Heart left ventricle (tissue), 13 donors: Measurements from ENCODE around the gene RAB43.

Source experiments
- CTCF ChIP-seq, 12 donors: fragments of 200-600 bp; sonication (generic) in 4 of 12; IDR thresholded peaks; one replicate each; pipeline versions ENCODE4 v1.5.0 to v1.8.0; 2018 to 2022; ENCODE audit warnings: antibody characterized with exemption in 12 of 12, mild to moderate bottlenecking in 5 of 12
- POLR2A ChIP-seq, 2 donors: fragments of 450-650 bp; IDR thresholded peaks; one replicate each; pipeline ENCODE4 v1.6.1; 2017; ENCODE audit warnings: antibody characterized with exemption in 2 of 2, mild to moderate bottlenecking in 2 of 2, moderate library complexity in 2 of 2
- donor health status: ischemic (EF 13 %, LVEDD 7.1; RV severe dilation, severe dysfunction).
- donor health status: DM: no; HTN: yes; CAD: no.
- donor health status: DM: no; HTN: no; CAD: no.
- donor health status: ischemic (EF 25% LVEDD 6.9; RV normal size, moderate dysfunction).
- donor health status: ischemic (EF 25% LVEDD 5.7; RV mildly dilated, moderate dysfunction).
- donor health status: ischemic (EF 35%, LVEDD 5.7; RV mildly dilated, moderate dysfunction).
- donor health status: nonischemic (EF 11% LVEDD 7.7; RV severe dilation, severe dysfunction).
- donor health status: DM: yes; HTN: yes; CAD: no.
- donor health status: PGD.
- donor health status: ischemic (EF 29% LVEDD 5.4; RV normal size, mild dysfunction).
- donor health status: nonischemic (EF 23%, LVEDD 6.1; RV moderate dilation, normal function).

- TF ChIP-seq CTCF (IDR thresholded peaks at IDR 0.05) (no peak), POLR2A (IDR thresholded peaks at IDR 0.05) (no peak)
These were observed 9.1 kb downstream of the RAB43 start for GRCh38 chr3:129112308-129113052.
